Endodermal cell (in vitro differentiated cells): ENCODE data around the gene MGLL. TPM values are rescaled to one million over a fixed set of nuclear protein-coding genes. Genes with fewer than 3 reads are reported as not detected.

Source experiments
- DNase-seq: peaks from one replicate; pipeline ENCODE4 v3.0.0-alpha.2; 2017
- H3K27ac ChIP-seq: 2 replicates; pipeline ENCODE4 v1.5.1; 2013; ENCODE audit warnings: mild to moderate bottlenecking, low read depth, low read length, moderate library complexity
- H3K27me3 ChIP-seq: 2 replicates; pipeline ENCODE4 v1.6.1; 2013; ENCODE audit warnings: mild to moderate bottlenecking, low read length, moderate library complexity; ENCODE audit not compliant: insufficient read depth, control insufficient read depth, poor library complexity, severe bottlenecking
- H3K36me3 ChIP-seq: 2 replicates; pipeline ENCODE4 v1.7.0; 2013; ENCODE audit warnings: mild to moderate bottlenecking, low read length, moderate library complexity; ENCODE audit not compliant: control insufficient read depth, insufficient read depth
- H3K4me1 ChIP-seq: one replicate; pipeline ENCODE4 v1.7.0; 2013; ENCODE audit warnings: low read length; ENCODE audit not compliant: control insufficient read depth, insufficient read depth
- H3K4me3 ChIP-seq: 2 replicates; pipeline ENCODE4 v1.5.1; 2013; ENCODE audit warnings: mild to moderate bottlenecking, low read length, moderate library complexity
- H3K9ac ChIP-seq: 2 replicates; pipeline ENCODE4 v1.6.1; 2013; ENCODE audit warnings: mild to moderate bottlenecking, low read length, moderate library complexity; ENCODE audit not compliant: poor library complexity, severe bottlenecking; ENCODE audit errors: extremely low read depth
- H3K9me3 ChIP-seq: 2 replicates; pipeline ENCODE4 v1.6.1; 2013; ENCODE audit warnings: mild to moderate bottlenecking, low read length, moderate library complexity; ENCODE audit not compliant: control insufficient read depth
- H3K27ac Mint-ChIP-seq: 2 replicates; pipeline ENCODE4 v1.8.0; 2020; ENCODE audit warnings: mixed read lengths
- H3K27me3 Mint-ChIP-seq: 2 replicates; pipeline ENCODE4 v1.8.0; 2021; ENCODE audit warnings: mild to moderate bottlenecking, mixed read lengths; ENCODE audit not compliant: insufficient read depth
- H3K36me3 Mint-ChIP-seq: 2 replicates; pipeline ENCODE4 v1.8.0; 2020; ENCODE audit warnings: low read depth, mixed read lengths
- H3K4me1 Mint-ChIP-seq: 2 replicates; pipeline ENCODE4 v1.8.0; 2020; ENCODE audit warnings: mixed read lengths
- H3K4me3 Mint-ChIP-seq: 2 replicates; pipeline ENCODE4 v1.8.0; 2020; ENCODE audit warnings: mild to moderate bottlenecking, moderate library complexity, mixed read lengths
- H3K9me3 Mint-ChIP-seq: 2 replicates; pipeline ENCODE4 v1.8.0; 2020; ENCODE audit warnings: mild to moderate bottlenecking, mixed read lengths
- CTCF ChIP-seq: fragments of 200-600 bp; sonication (generic); conservative IDR thresholded peaks from 2 replicates; pipeline ENCODE4 v1.5.0; 2021; ENCODE audit warnings: antibody characterized with exemption, mild to moderate bottlenecking
- WGBS, 2 experiments: methylation state at CpG; one replicate each; pipeline versions ENCODE4 v1.1.5 to v1.1.7; 2013; ENCODE audit warnings: missing lambda C conversion rate in 2 of 2, mixed read lengths in 1 of 2; ENCODE audit not compliant: insufficient coverage in 1 of 2, insufficient read length in 1 of 2; 5-methylcytosine and 5-hydroxymethylcytosine counted together
- total RNA-seq, 2 donors: library from RNA; stranded (reverse); fragmentation: NEBNext Ultra II Directional in 1 of 2; extraction: Animal tissue kit (Norgen Biotek cat#: 25700) in 1 of 2; gene quantifications; 2 replicates in 1 of 2; 3 replicates in 1 of 2; pipeline ENCODE4 v1.2.1, GENCODE V29; 2021

MGLL gene
- total RNA-seq, 2 donors from 2014 or later, result 0.22 TPM; not detected in 1

GRCh38 chr3:127661600-127661999 is 160.7 kb downstream of the MGLL start:
- Histone ChIP-seq H3K36me3 (peaks cover 11% of the 10 kb centered on the region), H3K9ac (no peak overlapping the region), H3K4me3 (no peak overlapping the region), H3K4me1 (no peaks in the 10 kb centered on the region), H3K27ac (no peak overlapping the region), H3K27me3 (no peaks in the 10 kb centered on the region), H3K9me3 (no peaks in the 10 kb centered on the region)
- H3K4me1 Mint-ChIP-seq, result no peaks in the 10 kb centered on the region
- no peaks in the 10 kb centered on the region for H3K9me3 Mint-ChIP-seq
- H3K36me3 Mint-ChIP-seq, result no peaks in the 10 kb centered on the region
- H3K27ac Mint-ChIP-seq, result no peak overlapping the region
- H3K27me3 Mint-ChIP-seq, result no peaks in the 10 kb centered on the region
- DNase-seq, result no peak
- WGBS, 2 experiments, result 94% methylated on average over 4 to 5 of the region's 5 CpGs
- TF ChIP-seq CTCF, result no peak
- no peak overlapping the region for H3K4me3 Mint-ChIP-seq

GRCh38 chr3:127660621-127661251 is 161.6 kb downstream of the MGLL start:
- H3K4me3 ChIP-seq, result no peak overlapping the region
- H3K9me3 ChIP-seq, result no peaks in the 10 kb centered on the region
- Mint-ChIP-seq H3K9me3 (no peaks in the 10 kb centered on the region), H3K4me1 (no peaks in the 10 kb centered on the region), H3K36me3 (no peaks in the 10 kb centered on the region), H3K4me3 (no peak overlapping the region), H3K27ac (no peak overlapping the region), H3K27me3 (no peaks in the 10 kb centered on the region)
- no peak for TF ChIP-seq CTCF
- H3K9ac ChIP-seq, result no peak overlapping the region
- WGBS, 2 experiments, result 93 to 94% methylated on average over 7 to 10 of the region's 10 CpGs
- H3K4me1 ChIP-seq, result no peaks in the 10 kb centered on the region
- H3K27me3 ChIP-seq, result no peaks in the 10 kb centered on the region
- no peak overlapping the region for H3K27ac ChIP-seq
- H3K36me3 ChIP-seq, result peaks cover 2% of the 10 kb centered on the region
- no peak for DNase-seq

GRCh38 chr3:127658234-127658633 is 164.1 kb downstream of the MGLL start:
- no peaks in the 10 kb centered on the region for H3K36me3 ChIP-seq
- DNase-seq, result no peak
- H3K9ac ChIP-seq, result no peak overlapping the region
- 76 to 93% methylated on average over 1 of the region's 1 CpG for WGBS, 2 experiments
- no peaks in the 10 kb centered on the region for H3K9me3 Mint-ChIP-seq
- H3K4me3 Mint-ChIP-seq, result no peak overlapping the region
- H3K27ac ChIP-seq, result no peak overlapping the region
- no peak overlapping the region for H3K4me3 ChIP-seq
- H3K27me3 ChIP-seq, result no peaks in the 10 kb centered on the region
- no peak for TF ChIP-seq CTCF
- no peaks in the 10 kb centered on the region for H3K4me1 ChIP-seq
- H3K36me3 Mint-ChIP-seq, result no peaks in the 10 kb centered on the region
- H3K4me1 Mint-ChIP-seq, result no peaks in the 10 kb centered on the region
- H3K27ac Mint-ChIP-seq, result no peak overlapping the region
- no peaks in the 10 kb centered on the region for H3K9me3 ChIP-seq
- no peaks in the 10 kb centered on the region for H3K27me3 Mint-ChIP-seq
